GM23338 (cell line): ENCODE measurements around the gene ROGDI. TPM values are rescaled to one million over a fixed set of nuclear protein-coding genes. Genes with fewer than 3 reads are reported as not detected.

ENCODE experiments used
- polyA plus RNA-seq: library from polyadenylated mRNA; unstranded; fragments of >200 nt; fragmentation: Nextera tagmentation; extraction: Ambion mirVana; gene quantifications from 2 replicates; pipeline ENCODE4 v1.2.1, GENCODE V29; 2016
- small RNA-seq: library from RNA; depleted of rRNA; stranded (forward); fragments of <200 nt; gene quantifications from one replicate; pipeline ENCODE3, GENCODE V24; 2014; ENCODE audit warnings: low replicate concordance
- total RNA-seq: library from RNA; depleted of rRNA; stranded (reverse); fragments of >200 nt; shearing (Covaris generic); gene quantifications from 2 replicates; pipeline ENCODE4 v1.2.3, GENCODE V29; 2014; rRNA removed
- TF ChIP-seq, protein P1 (sequence below): fragments of 250-450 bp; sonication (Bioruptor Pico); IDR thresholded peaks from 2 replicates; pipeline ENCODE4 v1.5.0; 2020; ENCODE audit warnings: mild to moderate bottlenecking, moderate library complexity

Gene ROGDI
- total and polyA plus RNA-seq, 2 experiments from 2014 or later, result 30.3 to 38.8 TPM

DNA sequence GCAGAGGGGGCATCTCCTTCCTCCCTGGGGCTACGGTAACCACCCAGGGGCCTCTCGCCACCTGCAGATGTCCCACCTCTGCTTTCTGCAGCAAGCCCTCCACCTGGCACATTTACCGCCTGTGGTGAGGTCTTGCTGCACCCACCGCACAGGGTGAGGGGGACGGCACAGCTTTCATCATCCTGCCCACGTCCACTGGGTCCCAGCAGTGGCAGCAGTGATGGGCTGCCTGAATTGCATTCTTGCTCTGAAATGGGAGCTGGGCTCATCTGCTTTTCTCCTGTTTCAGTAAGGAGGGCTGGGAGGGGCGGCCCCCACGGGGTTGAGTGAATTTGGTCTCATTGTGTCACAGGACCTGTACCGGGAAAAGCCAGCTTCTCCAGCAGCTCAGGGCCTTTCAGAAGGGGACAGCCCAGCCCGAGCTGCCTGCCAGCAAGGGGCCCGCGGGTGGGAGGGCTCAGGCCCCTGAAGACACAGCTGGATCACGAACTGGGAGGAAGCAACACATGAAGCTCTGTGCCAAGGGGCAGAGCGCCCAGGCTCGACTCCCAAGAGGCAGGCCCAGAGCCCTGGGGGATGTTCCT lies 55.4 kb downstream of the ROGDI start (continued):
- TF ChIP-seq, protein P1, sequence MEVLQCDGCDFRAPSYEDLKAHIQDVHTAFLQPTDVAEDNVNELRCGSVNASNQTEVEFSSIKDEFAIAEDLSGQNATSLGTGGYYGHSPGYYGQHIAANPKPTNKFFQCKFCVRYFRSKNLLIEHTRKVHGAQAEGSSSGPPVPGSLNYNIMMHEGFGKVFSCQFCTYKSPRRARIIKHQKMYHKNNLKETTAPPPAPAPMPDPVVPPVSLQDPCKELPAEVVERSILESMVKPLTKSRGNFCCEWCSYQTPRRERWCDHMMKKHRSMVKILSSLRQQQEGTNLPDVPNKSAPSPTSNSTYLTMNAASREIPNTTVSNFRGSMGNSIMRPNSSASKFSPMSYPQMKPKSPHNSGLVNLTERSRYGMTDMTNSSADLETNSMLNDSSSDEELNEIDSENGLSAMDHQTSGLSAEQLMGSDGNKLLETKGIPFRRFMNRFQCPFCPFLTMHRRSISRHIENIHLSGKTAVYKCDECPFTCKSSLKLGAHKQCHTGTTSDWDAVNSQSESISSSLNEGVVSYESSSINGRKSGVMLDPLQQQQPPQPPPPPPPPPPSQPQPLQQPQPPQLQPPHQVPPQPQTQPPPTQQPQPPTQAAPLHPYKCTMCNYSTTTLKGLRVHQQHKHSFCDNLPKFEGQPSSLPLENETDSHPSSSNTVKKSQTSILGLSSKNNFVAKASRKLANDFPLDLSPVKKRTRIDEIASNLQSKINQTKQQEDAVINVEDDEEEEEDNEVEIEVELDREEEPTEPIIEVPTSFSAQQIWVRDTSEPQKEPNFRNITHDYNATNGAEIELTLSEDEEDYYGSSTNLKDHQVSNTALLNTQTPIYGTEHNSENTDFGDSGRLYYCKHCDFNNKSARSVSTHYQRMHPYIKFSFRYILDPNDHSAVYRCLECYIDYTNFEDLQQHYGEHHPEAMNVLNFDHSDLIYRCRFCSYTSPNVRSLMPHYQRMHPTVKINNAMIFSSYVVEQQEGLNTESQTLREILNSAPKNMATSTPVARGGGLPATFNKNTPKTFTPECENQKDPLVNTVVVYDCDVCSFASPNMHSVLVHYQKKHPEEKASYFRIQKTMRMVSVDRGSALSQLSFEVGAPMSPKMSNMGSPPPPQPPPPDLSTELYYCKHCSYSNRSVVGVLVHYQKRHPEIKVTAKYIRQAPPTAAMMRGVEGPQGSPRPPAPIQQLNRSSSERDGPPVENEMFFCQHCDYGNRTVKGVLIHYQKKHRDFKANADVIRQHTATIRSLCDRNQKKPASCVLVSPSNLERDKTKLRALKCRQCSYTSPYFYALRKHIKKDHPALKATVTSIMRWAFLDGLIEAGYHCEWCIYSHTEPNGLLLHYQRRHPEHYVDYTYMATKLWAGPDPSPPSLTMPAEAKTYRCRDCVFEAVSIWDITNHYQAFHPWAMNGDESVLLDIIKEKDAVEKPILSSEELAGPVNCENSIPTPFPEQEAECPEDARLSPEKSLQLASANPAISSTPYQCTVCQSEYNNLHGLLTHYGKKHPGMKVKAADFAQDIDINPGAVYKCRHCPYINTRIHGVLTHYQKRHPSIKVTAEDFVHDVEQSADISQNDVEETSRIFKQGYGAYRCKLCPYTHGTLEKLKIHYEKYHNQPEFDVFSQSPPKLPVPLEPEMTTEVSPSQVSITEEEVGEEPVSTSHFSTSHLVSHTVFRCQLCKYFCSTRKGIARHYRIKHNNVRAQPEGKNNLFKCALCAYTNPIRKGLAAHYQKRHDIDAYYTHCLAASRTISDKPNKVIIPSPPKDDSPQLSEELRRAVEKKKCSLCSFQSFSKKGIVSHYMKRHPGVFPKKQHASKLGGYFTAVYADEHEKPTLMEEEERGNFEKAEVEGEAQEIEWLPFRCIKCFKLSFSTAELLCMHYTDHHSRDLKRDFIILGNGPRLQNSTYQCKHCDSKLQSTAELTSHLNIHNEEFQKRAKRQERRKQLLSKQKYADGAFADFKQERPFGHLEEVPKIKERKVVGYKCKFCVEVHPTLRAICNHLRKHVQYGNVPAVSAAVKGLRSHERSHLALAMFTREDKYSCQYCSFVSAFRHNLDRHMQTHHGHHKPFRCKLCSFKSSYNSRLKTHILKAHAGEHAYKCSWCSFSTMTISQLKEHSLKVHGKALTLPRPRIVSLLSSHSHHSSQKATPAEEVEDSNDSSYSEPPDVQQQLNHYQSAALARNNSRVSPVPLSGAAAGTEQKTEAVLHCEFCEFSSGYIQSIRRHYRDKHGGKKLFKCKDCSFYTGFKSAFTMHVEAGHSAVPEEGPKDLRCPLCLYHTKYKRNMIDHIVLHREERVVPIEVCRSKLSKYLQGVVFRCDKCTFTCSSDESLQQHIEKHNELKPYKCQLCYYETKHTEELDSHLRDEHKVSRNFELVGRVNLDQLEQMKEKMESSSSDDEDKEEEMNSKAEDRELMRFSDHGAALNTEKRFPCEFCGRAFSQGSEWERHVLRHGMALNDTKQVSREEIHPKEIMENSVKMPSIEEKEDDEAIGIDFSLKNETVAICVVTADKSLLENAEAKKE (CRISPR knock-in tag), result no peak

Small RNA genes within 50 kb of the gene (small RNA-seq; reads per million reads assigned to genes)
- gene RF00017, result not detected

Other genes starting within 250 kb of the ROGDI start
- 1.2 and 2.2 TPM in 2 replicates for gene C16orf96, start 246.3 kb downstream of the ROGDI start, total RNA-seq
- gene C16orf96, start 246.3 kb downstream of the ROGDI start, polyA plus RNA-seq, result 0.09 and 0.37 TPM in 2 replicates
- gene UBALD1, start 187.7 kb downstream of the ROGDI start, total RNA-seq, result 32.2 and 32.8 TPM in 2 replicates
- 20.7 and 23.9 TPM in 2 replicates for gene UBALD1, start 187.7 kb downstream of the ROGDI start, polyA plus RNA-seq
- 54.6 and 71.8 TPM in 2 replicates for gene MGRN1, start 177.8 kb downstream of the ROGDI start, total RNA-seq
- gene MGRN1, start 177.8 kb downstream of the ROGDI start, polyA plus RNA-seq, result 10.5 and 13.1 TPM in 2 replicates
- gene NUDT16L1, start 109.1 kb downstream of the ROGDI start, total RNA-seq, result 65.1 and 80.4 TPM in 2 replicates
- gene NUDT16L1, start 109.1 kb downstream of the ROGDI start, polyA plus RNA-seq, result 37.1 and 39.0 TPM in 2 replicates
- gene ANKS3, start 68.4 kb downstream of the ROGDI start, total RNA-seq, result 19.1 and 24.9 TPM in 2 replicates
- 17.9 and 22.5 TPM in 2 replicates for gene ANKS3, start 68.4 kb downstream of the ROGDI start, polyA plus RNA-seq
- 1.3 TPM in 1 of 2 replicates, not detected in the other for gene DNAAF8, start 68.1 kb downstream of the ROGDI start, total RNA-seq
- gene DNAAF8, start 68.1 kb downstream of the ROGDI start, polyA plus RNA-seq, result 0.34 TPM in 1 of 2 replicates, not detected in the other
- gene ZNF500, start 35.5 kb downstream of the ROGDI start, total RNA-seq, result 12.1 and 15.3 TPM in 2 replicates
- 5.3 and 5.8 TPM in 2 replicates for gene ZNF500, start 35.5 kb downstream of the ROGDI start, polyA plus RNA-seq
- gene SEPTIN12, start 14.3 kb downstream of the ROGDI start, total RNA-seq, result not detected in 2 replicates
- not detected in 2 replicates for gene SEPTIN12, start 14.3 kb downstream of the ROGDI start, polyA plus RNA-seq
- gene SMIM22, start 7.3 kb downstream of the ROGDI start, total RNA-seq, result not detected in 2 replicates
- gene SMIM22, start 7.3 kb downstream of the ROGDI start, polyA plus RNA-seq, result 1.3 and 1.4 TPM in 2 replicates
- gene GLYR1, start 44.7 kb upstream of the ROGDI start, total RNA-seq, result 90.5 and 105 TPM in 2 replicates
- 55.1 and 59.9 TPM in 2 replicates for gene GLYR1, start 44.7 kb upstream of the ROGDI start, polyA plus RNA-seq
- gene UBN1, start 44.8 kb upstream of the ROGDI start, total RNA-seq, result 39.9 and 46.8 TPM in 2 replicates
- 18.3 and 18.7 TPM in 2 replicates for gene UBN1, start 44.8 kb upstream of the ROGDI start, polyA plus RNA-seq
- 26.1 and 31.7 TPM in 2 replicates for gene PPL, start 134.5 kb upstream of the ROGDI start, total RNA-seq
- 9.4 and 10.6 TPM in 2 replicates for gene PPL, start 134.5 kb upstream of the ROGDI start, polyA plus RNA-seq
- gene SEC14L5, start 155.7 kb upstream of the ROGDI start, total RNA-seq, result 5.5 and 5.9 TPM in 2 replicates
- 1.7 and 2.6 TPM in 2 replicates for gene SEC14L5, start 155.7 kb upstream of the ROGDI start, polyA plus RNA-seq
- gene NAGPA, start 231.3 kb upstream of the ROGDI start, total RNA-seq, result 13.1 and 20.7 TPM in 2 replicates
- 6.3 and 7.5 TPM in 2 replicates for gene NAGPA, start 231.3 kb upstream of the ROGDI start, polyA plus RNA-seq